Neuronal stem cell (in vitro differentiated cells): ENCODE results near the gene UNCX.
A peak's percentile ranks its signal among the peaks of the same experiment; 100 is the strongest.

ENCODE experiments used
- DNase-seq: peaks from one replicate; pipeline ENCODE4 v3.0.0-alpha.2; 2013; ENCODE audit warnings: low spot score
- H2AFZ ChIP-seq: one replicate; pipeline ENCODE4 v1.6.1; 2013; ENCODE audit warnings: mild to moderate bottlenecking, low read length, inconsistent platforms
- H2AK5ac ChIP-seq: 2 replicates; pipeline ENCODE4 v1.6.1; 2013; ENCODE audit warnings: low read depth, mild to moderate bottlenecking, inconsistent platforms, low read length, moderate library complexity, mixed read lengths
- H2BK120ac ChIP-seq: 2 replicates; pipeline ENCODE4 v1.6.1; 2013; ENCODE audit warnings: low read depth, mild to moderate bottlenecking, inconsistent platforms, low read length, moderate library complexity, mixed read lengths
- H2BK12ac ChIP-seq: one replicate; pipeline ENCODE4 v1.6.1; 2013; ENCODE audit warnings: low read length, inconsistent platforms
- H2BK15ac ChIP-seq: 2 replicates; pipeline ENCODE4 v1.6.1; 2013; ENCODE audit warnings: mild to moderate bottlenecking, low read length, inconsistent platforms, mixed read lengths
- H2BK5ac ChIP-seq: one replicate; pipeline ENCODE4 v1.6.1; 2013; ENCODE audit warnings: inconsistent platforms, mild to moderate bottlenecking, low read length, moderate library complexity
- H3K14ac ChIP-seq: one replicate; pipeline ENCODE4 v1.6.1; 2013; ENCODE audit warnings: low read length, inconsistent platforms
- H3K18ac ChIP-seq: 2 replicates; pipeline ENCODE4 v1.6.1; 2013; ENCODE audit warnings: low read length, inconsistent platforms
- H3K23ac ChIP-seq: 2 replicates; pipeline ENCODE4 v1.6.1; 2013; ENCODE audit warnings: low read depth, mild to moderate bottlenecking, mixed read lengths, low read length, inconsistent platforms; ENCODE audit not compliant: poor library complexity
- H3K27ac ChIP-seq: replicated peaks from 3 replicates; pipeline ENCODE4 v1.5.1; 2013; ENCODE audit warnings: low read length, inconsistent platforms
- H3K27me3 ChIP-seq, 3 experiments: 2 replicates each; pipeline ENCODE4 v1.6.1; 2013; ENCODE audit warnings: low read length in 3 of 3, mild to moderate bottlenecking in 2 of 3, inconsistent platforms in 1 of 3, low read depth in 1 of 3, mixed read lengths in 1 of 3, moderate library complexity in 1 of 3; ENCODE audit not compliant: control insufficient read depth in 3 of 3, insufficient read depth in 3 of 3
- H3K36me3 ChIP-seq, 2 donors: replicated peaks in 1 of 2; 2 replicates each; pipeline ENCODE4 v1.6.1; 2013; ENCODE audit warnings: low read length in 2 of 2; ENCODE audit not compliant: control insufficient read depth in 2 of 2, insufficient read depth in 2 of 2
- H3K4ac ChIP-seq: 2 replicates; pipeline ENCODE4 v1.6.1; 2013; ENCODE audit warnings: inconsistent platforms, mild to moderate bottlenecking, low read length, moderate library complexity
- H3K4me1 ChIP-seq, 2 donors: 1 replicate in 1 of 2; 2 replicates in 1 of 2; pipeline ENCODE4 v1.6.1; 2013; ENCODE audit warnings: low read length in 2 of 2, low read depth in 1 of 2; ENCODE audit not compliant: control insufficient read depth in 2 of 2, insufficient read depth in 1 of 2
- H3K4me2 ChIP-seq: one replicate; pipeline ENCODE4 v1.6.1; 2013; ENCODE audit warnings: mild to moderate bottlenecking, low read length, inconsistent platforms; ENCODE audit not compliant: insufficient read depth, poor library complexity, severe bottlenecking
- H3K4me3 ChIP-seq, 2 donors: 2 replicates each; pipeline ENCODE4 v1.5.1; 2013; ENCODE audit warnings: low read length in 2 of 2, mild to moderate bottlenecking in 2 of 2, inconsistent platforms in 1 of 2, moderate library complexity in 1 of 2
- H3K79me1 ChIP-seq: one replicate; pipeline ENCODE4 v1.6.1; 2013; ENCODE audit warnings: low read depth, mild to moderate bottlenecking, inconsistent platforms, low read length, moderate library complexity
- H3K9ac ChIP-seq: one replicate; pipeline ENCODE4 v1.6.1; 2013; ENCODE audit warnings: mild to moderate bottlenecking, low read depth, low read length, inconsistent platforms; ENCODE audit not compliant: poor library complexity
- H3K9me3 ChIP-seq, 2 donors: replicated peaks in 1 of 2; 2 replicates each; pipeline versions ENCODE3 to v1.6.1; 2013; ENCODE audit warnings: low read length in 2 of 2, mild to moderate bottlenecking in 2 of 2, inconsistent platforms in 1 of 2, low read depth in 1 of 2, mixed read lengths in 1 of 2, moderate library complexity in 1 of 2; ENCODE audit not compliant: control insufficient read depth in 2 of 2, insufficient read depth in 1 of 2
- H4K8ac ChIP-seq: one replicate; pipeline ENCODE4 v1.6.1; 2013; ENCODE audit warnings: low read depth, mild to moderate bottlenecking, inconsistent platforms, low read length, moderate library complexity
- H4K91ac ChIP-seq: one replicate; pipeline ENCODE4 v1.6.1; 2013; ENCODE audit warnings: low read length, low read depth, mild to moderate bottlenecking, inconsistent platforms; ENCODE audit not compliant: poor library complexity
- WGBS, 2 donors: extraction: QIAGEN DNeasy Blood & Tissue Kit; methylation state at CpG; one replicate each; pipeline ENCODE4 v1.1.7; 2013; ENCODE audit warnings: missing lambda C conversion rate in 2 of 2, mixed read lengths in 1 of 2; ENCODE audit not compliant: insufficient read length in 2 of 2, insufficient replicate concordance in 1 of 2; ENCODE audit errors: extremely low coverage in 2 of 2; 5-methylcytosine and 5-hydroxymethylcytosine counted together

Gene UNCX

DNA sequence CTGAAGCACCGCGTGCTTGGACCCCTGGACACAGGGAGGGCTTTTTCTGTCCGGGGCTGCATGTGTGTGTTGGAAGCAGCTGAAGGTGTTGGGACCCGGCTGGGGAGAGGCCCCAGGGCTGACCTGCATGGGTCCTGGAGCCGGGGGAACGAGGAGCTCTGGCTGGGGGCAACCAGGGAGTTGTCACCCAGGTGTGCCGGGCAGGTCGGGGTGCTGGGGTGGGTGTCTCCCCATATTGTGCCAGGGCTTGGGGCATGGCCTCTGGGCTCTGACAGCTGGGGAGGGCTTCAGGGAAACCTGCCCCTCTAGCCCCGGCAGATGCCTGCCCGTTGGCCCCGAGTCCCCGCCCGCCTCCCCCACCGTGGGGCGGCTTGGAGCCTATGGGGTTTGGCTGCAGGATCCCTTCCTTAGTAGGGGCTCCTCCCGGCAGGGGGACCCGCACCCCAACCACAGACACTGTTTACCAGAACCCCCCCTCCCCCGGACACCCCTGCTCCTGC is 42.3 kb downstream of the UNCX start:
- Histone ChIP-seq H3K27me3 (peaks cover 0 to 11% (median 0%) of the 10 kb centered on the region in 3 experiments), H3K79me1 (peaks cover 4% of the 10 kb centered on the region), H3K23ac (peak overlapping the region; percentile 65), H3K18ac (peak overlapping the region; percentile 92), H2BK5ac (no peak overlapping the region), H4K91ac (no peak overlapping the region), H2AK5ac (peak overlapping the region; percentile 96), H4K8ac (no peak overlapping the region), H2BK15ac (peak overlapping the region; percentile 78), H3K27ac (no peak overlapping the region), H2BK12ac (no peak overlapping the region), H3K4ac (no peak overlapping the region), H3K4me2 (no peak overlapping the region), H3K4me3 (no peak overlapping the region), H2BK120ac (peak overlapping the region; percentile 72), H3K36me3 (no peaks in the 10 kb centered on the region), H3K9me3 (peaks cover 0 to 5% of the 10 kb centered on the region in 2 donors), H3K9ac (no peak overlapping the region), H3K14ac (peak overlapping the region; percentile 1), H3K4me1 (peaks cover 0 to 3% of the 10 kb centered on the region in 2 donors), H2AFZ (no peak overlapping the region)
- WGBS, 2 donors = no CpG with 5 or more reads among the region's 18 CpGs
- DNase-seq = no peak

DNA sequence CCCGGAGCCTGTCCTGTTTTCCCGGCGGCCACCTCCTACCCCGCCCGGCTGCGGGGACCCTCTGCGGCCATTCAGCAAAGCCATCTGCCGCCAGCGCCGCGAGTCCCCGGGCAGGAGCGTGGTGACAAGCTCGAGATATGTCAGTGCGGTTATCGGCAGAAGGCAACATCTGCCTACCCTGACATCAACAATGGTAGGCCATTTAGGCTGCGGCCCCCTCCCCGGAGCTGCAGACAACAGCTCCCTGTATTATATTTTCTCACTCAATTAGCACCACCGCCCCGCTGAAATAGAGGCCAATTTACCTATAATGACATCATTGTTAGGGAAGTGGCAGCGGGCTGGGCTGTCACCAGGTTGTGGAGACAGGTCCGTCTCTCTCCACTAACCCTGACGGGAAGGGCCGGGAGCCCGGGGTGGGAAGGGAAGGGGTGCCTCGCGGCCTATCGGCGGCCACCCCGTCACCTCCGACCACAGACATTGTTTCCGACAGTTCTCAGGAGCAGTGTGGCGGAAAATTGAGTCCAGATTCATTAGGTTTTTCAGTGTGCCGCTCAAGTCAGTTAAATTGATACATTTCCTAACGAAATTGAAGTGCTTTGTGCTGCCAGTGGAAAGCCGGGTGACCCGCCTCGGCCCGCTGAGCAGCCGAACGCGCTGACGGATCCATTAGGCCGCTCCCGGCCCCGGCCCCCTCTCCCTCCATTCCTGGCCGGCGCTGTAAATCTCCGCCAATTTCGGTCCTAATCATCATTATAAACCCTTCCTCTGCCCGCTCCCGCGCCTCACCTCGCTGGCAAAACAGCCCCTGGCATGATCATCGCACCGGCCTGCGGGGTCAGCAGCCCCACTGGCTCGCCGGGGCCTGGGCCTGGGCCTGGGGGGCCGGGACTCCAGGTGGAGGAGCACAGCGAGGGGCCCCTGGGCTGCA is 43.0 kb downstream of the UNCX start:
- peak overlapping the region; percentile 92 for H3K18ac ChIP-seq
- H3K4ac ChIP-seq = no peak overlapping the region
- H4K8ac ChIP-seq = no peak overlapping the region
- peak overlapping the region; percentile 58 for H3K27ac ChIP-seq
- no peak overlapping the region for H3K9ac ChIP-seq
- no peak overlapping the region for H2BK12ac ChIP-seq
- H3K23ac ChIP-seq = peak overlapping the region; percentile 43
- H3K14ac ChIP-seq = no peak overlapping the region
- peaks cover 4% of the 10 kb centered on the region for H3K79me1 ChIP-seq
- peak overlapping the region; percentile 72 for H2BK120ac ChIP-seq
- WGBS, 2 donors = no CpG with 5 or more reads among the region's 61 CpGs
- H3K36me3 ChIP-seq = no peaks in the 10 kb centered on the region
- peak overlapping the region; percentile 78 for H2BK15ac ChIP-seq
- H3K4me3 ChIP-seq = no peak overlapping the region
- H3K9me3 ChIP-seq = peaks cover 0 to 5% of the 10 kb centered on the region in 2 donors
- no peak overlapping the region for H3K4me2 ChIP-seq
- no peak overlapping the region for H2AFZ ChIP-seq
- H2BK5ac ChIP-seq = no peak overlapping the region
- no peak overlapping the region for H4K91ac ChIP-seq
- peak overlapping the region; percentile 70 for H2AK5ac ChIP-seq
- H3K27me3 ChIP-seq = peaks cover 0 to 4% (median 0%) of the 10 kb centered on the region in 3 experiments
- H3K4me1 ChIP-seq = peaks cover 0 to 3% of the 10 kb centered on the region in 2 donors
- DNase-seq = no peak

DNA sequence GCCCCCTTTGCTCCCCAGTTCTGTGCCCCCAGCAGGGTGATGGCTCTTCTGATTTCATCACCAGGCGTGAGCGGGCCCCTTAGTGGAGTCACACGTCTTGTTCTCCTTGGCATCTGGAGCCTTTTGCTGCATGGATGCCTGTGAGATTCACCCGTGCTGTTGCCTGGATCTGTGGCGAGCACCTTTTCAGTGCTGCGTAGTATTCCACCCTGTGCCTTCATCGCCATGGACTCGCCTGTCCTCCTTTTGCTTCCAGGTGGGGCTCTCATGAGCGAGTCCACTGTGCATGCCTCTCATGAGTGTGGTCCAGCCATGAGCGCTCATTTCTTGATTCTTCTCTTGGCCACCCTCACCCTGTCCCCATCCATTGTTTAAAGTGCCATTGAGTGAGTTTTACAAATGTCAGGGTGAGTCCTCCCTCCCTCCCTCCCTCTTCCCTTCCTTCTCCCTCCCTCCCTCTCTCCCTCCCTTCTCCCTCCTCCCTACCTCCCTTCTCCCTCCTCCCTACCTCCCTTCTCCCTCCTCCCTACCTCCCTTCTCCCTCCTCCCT is 44.0 kb downstream of the UNCX start:
- no CpG with 5 or more reads among the region's 10 CpGs for WGBS, 2 donors
- no peak overlapping the region for H3K14ac ChIP-seq
- no peak overlapping the region for H3K9ac ChIP-seq
- no peaks in the 10 kb centered on the region for H3K36me3 ChIP-seq
- no peak overlapping the region for H4K8ac ChIP-seq
- H2BK5ac ChIP-seq = no peak overlapping the region
- H2BK120ac ChIP-seq = no peak overlapping the region
- no peak overlapping the region for H3K18ac ChIP-seq
- H2BK15ac ChIP-seq = no peak overlapping the region
- H3K4ac ChIP-seq = no peak overlapping the region
- no peak overlapping the region for H4K91ac ChIP-seq
- no peaks in the 10 kb centered on the region for H3K27me3 ChIP-seq
- H3K23ac ChIP-seq = no peak overlapping the region
- no peak overlapping the region for H3K27ac ChIP-seq
- no peak overlapping the region for H3K4me3 ChIP-seq
- peaks cover 4% of the 10 kb centered on the region for H3K79me1 ChIP-seq
- no peak overlapping the region for H2AFZ ChIP-seq
- peaks cover 0 to 5% of the 10 kb centered on the region in 2 donors for H3K9me3 ChIP-seq
- no peak for DNase-seq
- no peak overlapping the region for H2BK12ac ChIP-seq
- H2AK5ac ChIP-seq = peak overlapping the region; percentile 70
- H3K4me1 ChIP-seq = peaks cover 0 to 3% of the 10 kb centered on the region in 2 donors
- H3K4me2 ChIP-seq = no peak overlapping the region

DNA sequence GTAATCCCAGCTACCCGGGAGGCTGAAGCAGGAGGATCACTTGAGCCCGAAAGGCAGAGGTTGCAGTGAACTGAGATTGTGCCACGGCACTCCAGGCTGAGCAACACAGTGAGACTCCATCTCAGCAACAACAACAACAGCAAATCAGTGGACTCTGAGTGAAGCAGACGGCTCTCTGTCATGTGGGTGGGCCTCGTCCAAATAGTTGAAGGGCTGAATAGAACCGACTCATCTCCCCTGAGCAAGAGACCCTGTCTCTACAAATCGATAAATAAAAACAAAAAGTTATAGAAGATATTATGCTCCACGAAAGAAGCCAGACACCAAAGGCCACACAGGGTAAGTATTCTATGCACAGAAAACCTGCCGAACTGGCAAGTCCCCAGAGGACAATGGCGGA is 45.9 kb downstream of the UNCX start:
- H3K79me1 ChIP-seq = peaks cover 2% of the 10 kb centered on the region

More for the DNA sequence above, 45.9 kb downstream of the UNCX start:
- Histone ChIP-seq H2BK120ac (no peak overlapping the region), H3K18ac (no peak overlapping the region), H2AK5ac (peak overlapping the region; percentile 19), H2BK5ac (no peak overlapping the region), H3K23ac (no peak overlapping the region), H3K4ac (no peak overlapping the region), H3K36me3 (no peaks in the 10 kb centered on the region), H3K4me2 (no peak overlapping the region), H3K4me1 (peaks cover 0 to 3% of the 10 kb centered on the region in 2 donors), H3K27me3 (no peaks in the 10 kb centered on the region), H3K27ac (no peak overlapping the region), H2BK12ac (no peak overlapping the region), H4K91ac (no peak overlapping the region), H3K14ac (no peak overlapping the region), H2BK15ac (peak overlapping the region; percentile 55), H4K8ac (no peak overlapping the region), H3K9ac (peak overlapping the region; percentile 50), H2AFZ (no peak overlapping the region), H3K4me3 (no peak overlapping the region), H3K9me3 (peaks cover 0 to 5% of the 10 kb centered on the region in 2 donors)
- DNase-seq = no peak
- WGBS, 2 donors = no CpG with 5 or more reads among the region's 10 CpGs
